ENCODE results near the gene POU6F2.

Gene POU6F2

GRCh38 chr7:39056153-39056552 is 78.4 kb downstream of the POU6F2 start (continued):
- TF ChIP-seq PRDM2 (tag by site-specific recombination; IDR thresholded peaks at IDR 0.05; ENCODE audit: borderline replicate concordance): no peak
- no peak for TF ChIP-seq ZBTB20 (tag by site-specific recombination; IDR thresholded peaks at IDR 0.05)
- no peak for TF ChIP-seq MYNN (tag by site-specific recombination; IDR thresholded peaks at IDR 0.05; ENCODE audit: borderline replicate concordance)

GRCh38 chr7:39062811-39063210 is 85.1 kb downstream of the POU6F2 start:
- Histone ChIP-seq H3K36me3 (ENCODE audit: control insufficient read depth in 2 of 2, insufficient read depth in 1 of 2, low read length in 2 of 2) (no peaks in the 10 kb centered on the region), H3K4me3 (ENCODE audit: low read depth, low read length) (no peak overlapping the region), H3K9me3 (ENCODE audit: control insufficient read depth, insufficient read depth, low read depth, low read length) (no peaks in the 10 kb centered on the region), H3K27ac (ENCODE audit: extremely low read depth, low read depth, low read length) (no peak overlapping the region), H3K4me1 (ENCODE audit: control insufficient read depth, insufficient read depth, low read length) (no peaks in the 10 kb centered on the region)
- TF ChIP-seq ZNF624 (tag by site-specific recombination; IDR thresholded peaks at IDR 0.05): no peak
- TF ChIP-seq ZNF785 (tag by site-specific recombination; IDR thresholded peaks at IDR 0.05): no peak
- TF ChIP-seq PRDM4 (tag by site-specific recombination; IDR thresholded peaks at IDR 0.05): no peak
- no peak for TF ChIP-seq ZXDB (tag by site-specific recombination; IDR thresholded peaks at IDR 0.05)
- TF ChIP-seq ZNF214 (tag by site-specific recombination; IDR thresholded peaks at IDR 0.05; ENCODE audit: borderline replicate concordance): no peak
- no peak for TF ChIP-seq ZNF362 (tag by site-specific recombination; IDR thresholded peaks at IDR 0.05)
- no peak for TF ChIP-seq ZNF768 (tag by site-specific recombination; IDR thresholded peaks at IDR 0.05)
- no peak for TF ChIP-seq ZNF548 (tag by site-specific recombination; IDR thresholded peaks at IDR 0.05)
- TF ChIP-seq MEIS1 (CRISPR knock-in tag; IDR thresholded peaks at IDR 0.05; ENCODE audit: borderline replicate concordance): no peak
- TF ChIP-seq ZNF621 (tag by site-specific recombination; IDR thresholded peaks at IDR 0.05): no peak
- no peak for TF ChIP-seq HOXA7 (CRISPR knock-in tag; IDR thresholded peaks at IDR 0.05; ENCODE audit: borderline replicate concordance)
- TF ChIP-seq ZNF530 (tag by site-specific recombination; IDR thresholded peaks at IDR 0.05; ENCODE audit: low read depth): no peak
- TF ChIP-seq ZNF560 (tag by site-specific recombination; IDR thresholded peaks at IDR 0.05; ENCODE audit: borderline replicate concordance): no peak
- no peak for TF ChIP-seq ZNF37A (tag by site-specific recombination; IDR thresholded peaks at IDR 0.05)
- no peak for TF ChIP-seq EGR2 (tag by site-specific recombination; IDR thresholded peaks at IDR 0.05; ENCODE audit: low read depth)
- no peak for TF ChIP-seq ZNF677 (tag by site-specific recombination; IDR thresholded peaks at IDR 0.05)
- no peak for TF ChIP-seq PRDM10 (tag by site-specific recombination; IDR thresholded peaks at IDR 0.05)
- ChIA-PET POLR2A (no interaction called here), CTCF (no interaction called here)

Data from HEK293 (cell line).